HG03439 (cell line): Measurements from ENCODE around the gene STRBP.

Source experiments
- ATAC-seq: cut with Tn5 transposase; IDR thresholded peaks from one replicate; pipeline ENCODE4 v1.9.1; 2021; ENCODE audit warnings: mild to moderate bottlenecking, moderate library complexity; ENCODE audit not compliant: unreplicated experiment

The STRBP gene

GRCh38 chr9:123135430-123135829, 133.0 kb downstream of the STRBP start:
- ATAC-seq, result no peak

- no peak for ATAC-seq
These were observed 135.7 kb downstream of the STRBP start for GRCh38 chr9:123132696-123133095.

GRCh38 chr9:123131993-123132392, 136.4 kb downstream of the STRBP start:
- no peak for ATAC-seq

- ATAC-seq, result no peak
These were observed 137.1 kb downstream of the STRBP start for GRCh38 chr9:123131258-123131657.

- ATAC-seq, result no peak
These were observed 139.0 kb downstream of the STRBP start for GRCh38 chr9:123129423-123129822.

- ATAC-seq, result no peak
These were observed 139.8 kb downstream of the STRBP start for GRCh38 chr9:123128591-123128990.

GRCh38 chr9:123127512-123128075, 140.8 kb downstream of the STRBP start:
- no peak for ATAC-seq

GRCh38 chr9:123121457-123121856, 146.9 kb downstream of the STRBP start:
- ATAC-seq, result no peak

GRCh38 chr9:123120953-123121352, 147.4 kb downstream of the STRBP start:
- ATAC-seq, result no peak

- no peak for ATAC-seq
These were observed 148.3 kb downstream of the STRBP start for GRCh38 chr9:123120131-123120530.

GRCh38 chr9:123119566-123119965, 148.8 kb downstream of the STRBP start:
- no peak for ATAC-seq

GRCh38 chr9:123116036-123116435, 152.3 kb downstream of the STRBP start:
- no peak for ATAC-seq

- ATAC-seq, result no peak
These were observed 153.1 kb downstream of the STRBP start for GRCh38 chr9:123115146-123115913.

- no peak for ATAC-seq
These were observed 155.2 kb downstream of the STRBP start for GRCh38 chr9:123113185-123113584.

GRCh38 chr9:123112015-123112975, 156.1 kb downstream of the STRBP start:
- no peak for ATAC-seq

GRCh38 chr9:123111427-123112014, 156.9 kb downstream of the STRBP start:
- no peak for ATAC-seq

GRCh38 chr9:123109540-123110279, 158.7 kb downstream of the STRBP start:
- ATAC-seq, result no peak

- no peak for ATAC-seq
These were observed 159.4 kb downstream of the STRBP start for GRCh38 chr9:123108976-123109375.

GRCh38 chr9:123107639-123108285, 160.6 kb downstream of the STRBP start:
- no peak for ATAC-seq

- ATAC-seq, result no peak
These were observed 162.9 kb downstream of the STRBP start for GRCh38 chr9:123105490-123105889.
